Suppressor macrophage treated with lipopolysaccharide for 1 hour (primary cell): ENCODE data around the gene USP17L17.
"Not testable (repeated sequence)": the region's sequence is repeated elsewhere in the genome, so short reads cannot be mapped to it uniquely, and the experiment has no call there.

Source experiments
- DNase-seq, 3 donors: peaks; one replicate each; pipeline ENCODE4 v3.0.0-alpha.2; 2020 to 2022

Gene USP17L17, protein sequence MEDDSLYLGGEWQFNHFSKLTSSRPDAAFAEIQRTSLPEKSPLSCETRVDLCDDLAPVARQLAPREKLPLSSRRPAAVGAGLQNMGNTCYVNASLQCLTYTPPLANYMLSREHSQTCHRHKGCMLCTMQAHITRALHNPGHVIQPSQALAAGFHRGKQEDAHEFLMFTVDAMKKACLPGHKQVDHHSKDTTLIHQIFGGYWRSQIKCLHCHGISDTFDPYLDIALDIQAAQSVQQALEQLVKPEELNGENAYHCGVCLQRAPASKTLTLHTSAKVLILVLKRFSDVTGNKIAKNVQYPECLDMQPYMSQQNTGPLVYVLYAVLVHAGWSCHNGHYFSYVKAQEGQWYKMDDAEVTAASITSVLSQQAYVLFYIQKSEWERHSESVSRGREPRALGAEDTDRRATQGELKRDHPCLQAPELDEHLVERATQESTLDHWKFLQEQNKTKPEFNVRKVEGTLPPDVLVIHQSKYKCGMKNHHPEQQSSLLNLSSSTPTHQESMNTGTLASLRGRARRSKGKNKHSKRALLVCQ

DNA sequence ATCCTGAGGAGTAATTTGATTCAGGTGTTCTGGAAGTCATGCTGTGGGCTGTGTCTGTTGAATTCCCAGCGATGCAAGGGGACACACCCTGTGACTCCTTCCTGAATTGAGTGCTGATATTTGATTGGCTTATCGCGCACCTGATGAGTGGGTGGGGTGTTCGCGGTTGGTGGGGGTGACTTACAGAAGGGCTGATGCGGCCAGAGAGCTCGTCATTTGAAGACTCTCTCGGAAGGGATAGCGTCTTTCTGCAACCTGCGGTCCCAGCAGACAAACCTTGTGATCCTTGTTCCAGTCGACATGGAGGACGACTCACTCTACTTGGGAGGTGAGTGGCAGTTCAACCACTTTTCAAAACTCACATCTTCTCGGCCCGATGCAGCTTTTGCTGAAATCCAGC is at the start of gene USP17L17:
TSS of gene USP17L17 (plus strand) at position 301 of the 400 bp plus-strand sequence. CDS start at position 301, 0 bp downstream.
- DNase-seq, result not testable (repeated sequence)

DNA sequence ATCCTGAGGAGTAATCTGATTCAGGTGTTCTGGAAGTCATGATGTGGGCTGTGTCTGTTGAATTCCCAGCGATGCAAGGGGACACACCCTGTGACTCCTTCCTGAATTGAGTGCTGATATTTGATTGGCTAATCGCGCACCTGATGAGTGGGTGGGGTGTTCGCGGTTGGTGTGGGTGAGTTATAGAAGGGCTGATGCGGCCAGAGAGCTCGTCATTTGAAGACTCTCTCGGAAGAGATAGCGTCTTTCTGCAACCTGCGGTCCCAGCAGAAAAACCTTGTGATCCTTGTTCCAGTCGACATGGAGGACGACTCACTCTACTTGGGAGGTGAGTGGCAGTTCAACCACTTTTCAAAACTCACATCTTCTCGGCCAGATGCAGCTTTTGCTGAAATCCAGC is 33.3 kb upstream of the USP17L17 start, which contains the start of gene USP17L10:
TSS of gene USP17L10 (plus strand) at position 301 of the 400 bp plus-strand sequence. CDS start at position 301, 0 bp downstream.
- not testable (repeated sequence) for DNase-seq

DNA sequence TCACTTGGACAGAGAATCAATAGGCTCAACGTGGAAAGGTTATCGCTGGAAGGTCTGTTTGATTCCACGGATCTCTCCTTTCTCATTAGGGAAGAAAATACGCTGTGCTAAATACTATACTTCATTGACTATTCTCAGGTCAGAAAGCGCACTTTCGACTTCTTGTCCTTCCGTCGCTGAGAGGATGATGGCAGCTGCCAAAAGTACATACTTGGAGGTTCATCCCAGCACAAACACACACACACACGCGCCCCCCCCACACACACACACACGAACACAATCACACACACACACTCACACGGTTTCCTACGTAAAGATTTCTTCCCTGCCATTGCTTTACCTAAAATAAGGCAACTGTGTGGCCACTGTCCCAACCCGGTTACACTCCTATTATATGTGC is 29.0 kb upstream of the USP17L17 start:
- not testable (repeated sequence) for DNase-seq

DNA sequence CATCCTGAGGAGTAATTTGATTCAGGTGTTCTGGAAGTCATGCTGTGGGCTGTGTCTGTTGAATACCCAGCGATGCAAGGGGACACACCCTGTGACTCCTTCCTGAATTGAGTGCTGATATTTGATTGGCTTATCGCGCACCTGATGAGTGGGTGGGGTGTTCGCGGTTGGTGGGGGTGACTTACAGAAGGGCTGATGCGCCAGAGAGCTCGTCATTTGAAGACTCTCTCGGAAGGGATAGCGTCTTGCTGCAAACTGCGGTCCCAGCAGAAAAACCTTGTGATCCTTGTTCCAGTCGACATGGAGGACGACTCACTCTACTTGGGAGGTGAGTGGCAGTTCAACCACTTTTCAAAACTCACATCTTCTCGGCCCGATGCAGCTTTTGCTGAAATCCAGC is 28.6 kb upstream of the USP17L17 start, which contains the start of gene USP17L11:
TSS of gene USP17L11 (plus strand) at position 301 of the 400 bp plus-strand sequence. CDS start at position 301, 0 bp downstream.
- not testable (repeated sequence) for DNase-seq

DNA sequence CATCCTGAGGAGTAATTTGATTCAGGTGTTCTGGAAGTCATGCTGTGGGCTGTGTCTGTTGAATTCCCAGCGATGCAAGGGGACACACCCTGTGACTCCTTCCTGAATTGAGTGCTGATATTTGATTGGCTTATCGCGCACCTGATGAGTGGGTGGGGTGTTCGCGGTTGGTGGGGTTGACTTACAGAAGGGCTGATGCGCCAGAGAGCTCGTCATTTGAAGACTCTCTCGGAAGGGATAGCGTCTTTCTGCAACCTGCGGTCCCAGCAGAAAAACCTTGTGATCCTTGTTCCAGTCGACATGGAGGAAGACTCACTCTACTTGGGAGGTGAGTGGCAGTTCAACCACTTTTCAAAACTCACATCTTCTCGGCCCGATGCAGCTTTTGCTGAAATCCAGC is 23.8 kb upstream of the USP17L17 start, which contains the start of gene USP17L12:
TSS of gene USP17L12 (plus strand) at position 301 of the 400 bp plus-strand sequence. CDS start at position 301, 0 bp downstream.
- not testable (repeated sequence) for DNase-seq

DNA sequence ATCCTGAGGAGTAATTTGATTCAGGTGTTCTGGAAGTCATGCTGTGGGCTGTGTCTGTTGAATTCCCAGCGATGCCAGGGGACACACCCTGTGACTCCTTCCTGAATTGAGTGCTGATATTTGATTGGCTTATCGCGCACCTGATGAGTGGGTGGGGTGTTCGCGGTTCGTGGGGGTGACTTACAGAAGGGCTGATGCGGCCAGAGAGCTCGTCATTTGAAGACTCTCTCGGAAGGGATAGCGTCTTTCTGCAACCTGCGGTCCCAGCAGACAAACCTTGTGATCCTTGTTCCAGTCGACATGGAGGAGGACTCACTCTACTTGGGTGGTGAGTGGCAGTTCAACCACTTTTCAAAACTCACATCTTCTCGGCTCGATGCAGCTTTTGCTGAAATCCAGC is 19.1 kb upstream of the USP17L17 start, which contains the start of gene USP17L13:
TSS of gene USP17L13 (plus strand) at position 301 of the 400 bp plus-strand sequence. CDS start at position 301, 0 bp downstream.
- DNase-seq, result not testable (repeated sequence)

DNA sequence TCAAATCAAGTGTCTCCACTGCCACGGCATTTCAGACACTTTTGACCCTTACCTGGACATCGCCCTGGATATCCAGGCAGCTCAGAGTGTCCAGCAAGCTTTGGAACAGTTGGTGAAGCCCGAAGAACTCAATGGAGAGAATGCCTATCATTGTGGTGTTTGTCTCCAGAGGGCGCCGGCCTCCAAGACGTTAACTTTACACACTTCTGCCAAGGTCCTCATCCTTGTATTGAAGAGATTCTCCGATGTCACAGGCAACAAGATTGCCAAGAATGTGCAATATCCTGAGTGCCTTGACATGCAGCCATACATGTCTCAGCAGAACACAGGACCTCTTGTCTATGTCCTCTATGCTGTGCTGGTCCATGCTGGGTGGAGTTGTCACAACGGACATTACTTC is 13.4 kb upstream of the USP17L17 start:
- DNase-seq, result not testable (repeated sequence)

DNA sequence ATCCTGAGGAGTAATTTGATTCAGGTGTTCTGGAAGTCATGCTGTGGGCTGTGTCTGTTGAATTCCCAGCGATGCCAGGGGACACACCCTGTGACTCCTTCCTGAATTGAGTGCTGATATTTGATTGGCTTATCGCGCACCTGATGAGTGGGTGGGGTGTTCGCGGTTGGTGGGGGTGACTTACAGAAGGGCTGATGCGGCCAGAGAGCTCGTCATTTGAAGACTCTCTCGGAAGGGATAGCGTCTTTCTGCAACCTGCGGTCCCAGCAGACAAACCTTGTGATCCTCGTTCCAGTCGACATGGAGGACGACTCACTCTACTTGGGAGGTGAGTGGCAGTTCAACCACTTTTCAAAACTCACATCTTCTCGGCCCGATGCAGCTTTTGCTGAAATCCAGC is 9.6 kb upstream of the USP17L17 start, which contains the start of gene USP17L15:
TSS of gene USP17L15 (plus strand) at position 301 of the 400 bp plus-strand sequence. CDS start at position 301, 0 bp downstream.
- not testable (repeated sequence) for DNase-seq

DNA sequence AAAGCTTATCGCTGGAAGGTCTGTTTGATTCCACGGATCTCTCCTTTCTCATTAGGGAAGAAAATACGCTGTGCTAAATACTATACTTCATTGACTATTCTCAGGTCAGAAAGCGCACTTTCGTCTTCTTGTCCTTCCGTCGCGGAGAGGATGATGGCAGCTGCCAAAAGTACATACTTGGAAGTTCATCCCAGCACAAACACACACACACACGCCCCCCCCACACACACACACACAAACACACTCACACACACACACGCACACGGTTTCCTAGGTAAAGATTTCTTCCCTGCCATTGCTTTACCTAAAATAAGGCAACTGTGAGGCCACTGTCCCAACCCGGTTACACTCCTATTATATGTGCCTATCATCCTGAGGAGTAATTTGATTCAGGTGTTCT is 5.2 kb upstream of the USP17L17 start:
- not testable (repeated sequence) for DNase-seq

DNA sequence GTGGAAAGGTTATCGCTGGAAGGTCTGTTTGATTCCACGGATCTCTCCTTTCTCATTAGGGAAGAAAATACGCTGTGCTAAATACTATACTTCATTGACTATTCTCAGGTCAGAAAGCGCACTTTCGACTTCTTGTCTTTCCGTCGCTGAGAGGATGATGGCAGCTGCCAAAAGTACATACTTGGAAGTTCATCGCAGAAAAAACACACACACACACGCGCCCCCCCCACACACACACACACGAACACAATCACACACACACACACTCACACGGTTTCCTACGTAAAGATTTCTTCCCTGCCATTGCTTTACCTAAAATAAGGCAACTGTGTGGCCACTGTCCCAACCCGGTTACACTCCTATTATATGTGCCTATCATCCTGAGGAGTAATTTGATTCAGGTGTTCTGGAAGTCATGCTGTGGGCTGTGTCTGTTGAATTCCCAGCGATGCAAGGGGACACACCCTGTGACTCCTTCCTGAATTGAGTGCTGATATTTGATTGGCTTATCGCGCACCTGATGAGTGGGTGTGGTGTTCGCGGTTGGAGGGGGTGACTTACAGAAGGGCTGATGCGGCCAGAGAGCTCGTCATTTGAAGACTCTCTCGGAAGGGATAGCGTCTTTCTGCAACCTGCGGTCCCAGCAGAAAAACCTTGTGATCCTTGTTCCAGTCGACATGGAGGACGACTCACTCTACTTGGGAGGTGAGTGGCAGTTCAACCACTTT is 4.4 kb downstream of the USP17L17 start, which contains the start of gene USP17L18:
TSS of gene USP17L18 (plus strand) at position 678 of the 728 bp plus-strand sequence. CDS start at position 678, 0 bp downstream.
- not testable (repeated sequence) for DNase-seq

DNA sequence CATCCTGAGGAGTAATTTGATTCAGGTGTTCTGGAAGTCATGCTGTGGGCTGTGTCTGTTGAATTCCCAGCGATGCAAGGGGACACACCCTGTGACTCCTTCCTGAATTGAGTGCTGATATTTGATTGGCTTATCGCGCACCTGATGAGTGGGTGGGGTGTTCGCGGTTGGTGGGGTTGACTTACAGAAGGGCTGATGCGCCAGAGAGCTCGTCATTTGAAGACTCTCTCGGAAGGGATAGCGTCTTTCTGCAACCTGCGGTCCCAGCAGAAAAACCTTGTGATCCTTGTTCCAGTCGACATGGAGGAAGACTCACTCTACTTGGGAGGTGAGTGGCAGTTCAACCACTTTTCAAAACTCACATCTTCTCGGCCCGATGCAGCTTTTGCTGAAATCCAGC is 9.4 kb downstream of the USP17L17 start, which contains the start of gene USP17L19:
TSS of gene USP17L19 (plus strand) at position 301 of the 400 bp plus-strand sequence. CDS start at position 301, 0 bp downstream.
- DNase-seq, result not testable (repeated sequence)

DNA sequence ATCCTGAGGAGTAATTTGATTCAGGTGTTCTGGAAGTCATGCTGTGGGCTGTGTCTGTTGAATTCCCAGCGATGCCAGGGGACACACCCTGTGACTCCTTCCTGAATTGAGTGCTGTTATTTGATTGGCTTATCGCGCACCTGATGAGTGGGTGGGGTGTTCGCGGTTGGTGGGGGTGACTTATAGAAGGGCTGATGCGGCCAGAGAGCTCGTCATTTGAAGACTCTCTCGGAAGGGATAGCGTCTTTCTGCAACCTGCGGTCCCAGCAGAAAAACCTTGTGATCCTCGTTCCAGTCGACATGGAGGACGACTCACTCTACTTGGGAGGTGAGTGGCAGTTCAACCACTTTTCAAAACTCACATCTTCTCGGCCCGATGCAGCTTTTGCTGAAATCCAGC is 14.1 kb downstream of the USP17L17 start, which contains the start of gene USP17L20:
TSS of gene USP17L20 (plus strand) at position 301 of the 400 bp plus-strand sequence. CDS start at position 301, 0 bp downstream.
- not testable (repeated sequence) for DNase-seq

DNA sequence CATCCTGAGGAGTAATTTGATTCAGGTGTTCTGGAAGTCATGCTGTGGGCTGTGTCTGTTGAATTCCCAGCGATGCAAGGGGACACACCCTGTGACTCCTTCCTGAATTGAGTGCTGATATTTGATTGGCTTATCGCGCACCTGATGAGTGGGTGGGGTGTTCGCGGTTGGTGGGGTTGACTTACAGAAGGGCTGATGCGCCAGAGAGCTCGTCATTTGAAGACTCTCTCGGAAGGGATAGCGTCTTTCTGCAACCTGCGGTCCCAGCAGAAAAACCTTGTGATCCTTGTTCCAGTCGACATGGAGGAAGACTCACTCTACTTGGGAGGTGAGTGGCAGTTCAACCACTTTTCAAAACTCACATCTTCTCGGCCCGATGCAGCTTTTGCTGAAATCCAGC is 18.9 kb downstream of the USP17L17 start, which contains the start of gene USP17L21:
TSS of gene USP17L21 (plus strand) at position 301 of the 400 bp plus-strand sequence. CDS start at position 301, 0 bp downstream.
- DNase-seq, result not testable (repeated sequence)

DNA sequence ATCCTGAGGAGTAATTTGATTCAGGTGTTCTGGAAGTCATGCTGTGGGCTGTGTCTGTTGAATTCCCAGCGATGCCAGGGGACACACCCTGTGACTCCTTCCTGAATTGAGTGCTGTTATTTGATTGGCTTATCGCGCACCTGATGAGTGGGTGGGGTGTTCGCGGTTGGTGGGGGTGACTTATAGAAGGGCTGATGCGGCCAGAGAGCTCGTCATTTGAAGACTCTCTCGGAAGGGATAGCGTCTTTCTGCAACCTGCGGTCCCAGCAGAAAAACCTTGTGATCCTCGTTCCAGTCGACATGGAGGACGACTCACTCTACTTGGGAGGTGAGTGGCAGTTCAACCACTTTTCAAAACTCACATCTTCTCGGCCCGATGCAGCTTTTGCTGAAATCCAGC is 23.6 kb downstream of the USP17L17 start, which contains the start of gene USP17L22:
TSS of gene USP17L22 (plus strand) at position 301 of the 400 bp plus-strand sequence. CDS start at position 301, 0 bp downstream.
- not testable (repeated sequence) for DNase-seq

DNA sequence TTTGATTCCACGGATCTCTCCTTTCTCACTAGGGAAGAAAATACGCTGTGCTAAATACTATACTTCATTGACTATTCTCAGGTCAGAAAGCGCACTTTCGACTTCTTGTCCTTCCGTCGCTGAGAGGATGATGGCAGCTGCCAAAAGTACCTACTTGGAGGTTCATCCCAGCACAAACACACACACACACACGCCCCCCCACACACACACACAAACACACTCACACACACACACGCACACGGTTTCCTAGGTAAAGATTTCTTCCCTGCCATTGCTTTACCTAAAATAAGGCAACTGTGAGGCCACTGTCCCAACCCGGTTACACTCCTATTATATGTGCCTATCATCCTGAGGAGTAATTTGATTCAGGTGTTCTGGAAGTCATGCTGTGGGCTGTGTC is 28.0 kb downstream of the USP17L17 start:
- DNase-seq, result not testable (repeated sequence)
